HepG2 (cell line): Measurements from ENCODE around the gene TMPO. TPM values are rescaled to one million over a fixed set of nuclear protein-coding genes. Genes with fewer than 3 reads are reported as not detected.

Source experiments
- AHDC1 ChIP-seq: sonication (generic); formaldehyde crosslinking; IDR thresholded peaks from 2 replicates; pipeline ENCODE4 v1.5.1; 2020; ENCODE audit warnings: mild to moderate bottlenecking, missing genetic modification reagents, borderline replicate concordance
- DRAP1 ChIP-seq: IDR thresholded peaks from 2 replicates; pipeline ENCODE4 v1.6.1; 2016; ENCODE audit warnings: missing genetic modification reagents, missing compliant biosample characterization
- FOXA3 ChIP-seq: IDR thresholded peaks from 2 replicates; pipeline ENCODE4 v1.6.1; 2016; ENCODE audit warnings: missing genetic modification reagents, missing compliant biosample characterization
- KDM1A ChIP-seq: IDR thresholded peaks from 2 replicates; pipeline ENCODE4 v1.6.1; 2016; ENCODE audit warnings: missing compliant biosample characterization
- KDM5B ChIP-seq: sonication (generic); formaldehyde crosslinking; IDR thresholded peaks from 2 replicates; pipeline ENCODE4 v1.4.0; 2020; ENCODE audit warnings: missing genetic modification reagents, mild to moderate bottlenecking, borderline replicate concordance
- NRL ChIP-seq: sonication (generic); formaldehyde crosslinking; IDR thresholded peaks from 2 replicates; pipeline ENCODE4 v1.5.0; 2020; ENCODE audit warnings: missing genetic modification reagents, mild to moderate bottlenecking, moderate library complexity, borderline replicate concordance
- RXRA ChIP-seq: sonication (generic); formaldehyde crosslinking; IDR thresholded peaks from 2 replicates; pipeline ENCODE4 v1.5.1; 2020; ENCODE audit warnings: missing genetic modification reagents
- UBTF ChIP-seq: sonication (generic); formaldehyde crosslinking; IDR thresholded peaks from 2 replicates; pipeline ENCODE4 v1.4.0; 2020; ENCODE audit warnings: mild to moderate bottlenecking, missing genetic modification reagents
- ZBTB38 ChIP-seq: sonication (generic); formaldehyde crosslinking; IDR thresholded peaks from 2 replicates; pipeline ENCODE4 v1.5.1; 2020; ENCODE audit warnings: mild to moderate bottlenecking, missing genetic modification reagents
- ZMYM3 ChIP-seq: sonication (generic); formaldehyde crosslinking; IDR thresholded peaks from 2 replicates; pipeline ENCODE4 v1.5.1; 2020; ENCODE audit warnings: mild to moderate bottlenecking, missing genetic modification reagents
- ZMYM4 ChIP-seq: sonication (generic); formaldehyde crosslinking; IDR thresholded peaks from 2 replicates; pipeline ENCODE4 v1.8.1; 2023; ENCODE audit warnings: mild to moderate bottlenecking, missing genetic modification reagents
- ZNF280D ChIP-seq: sonication (generic); formaldehyde crosslinking; IDR thresholded peaks from 2 replicates; pipeline ENCODE4 v1.5.1; 2020; ENCODE audit warnings: mild to moderate bottlenecking, missing genetic modification reagents
- ZNF687 ChIP-seq: sonication (generic); formaldehyde crosslinking; IDR thresholded peaks from 2 replicates; pipeline ENCODE4 v1.5.1; 2020; ENCODE audit warnings: mild to moderate bottlenecking, missing genetic modification reagents, moderate library complexity
- polyA plus RNA-seq, 8 experiments: library from polyadenylated mRNA; depleted of rRNA in 3 of 8; stranded (reverse) in 7 of 8; unstranded in 1 of 8; fragments of >200 nt; fragmentation: Illumina TruSeq in 4 of 8; extraction: Trizol in 4 of 8; gene quantifications; 2 replicates each; pipeline versions ENCODE4 v1.2.1 to v1.2.3, GENCODE V29; 2011 to 2016; ENCODE audit warnings: low read depth in 4 of 8, missing spikeins in 1 of 8, mixed read lengths in 1 of 8; ENCODE audit not compliant: insufficient read depth in 1 of 8
- total RNA-seq, 5 experiments: library from RNA; depleted of rRNA; stranded (reverse); fragments of >200 nt; fragmentation: Illumina TruSeq; extraction: Trizol; gene quantifications; 2 replicates each; pipeline ENCODE4 v1.2.3, GENCODE V29; 2016; ENCODE audit warnings: low read depth in 1 of 5

TMPO gene
- total and polyA plus RNA-seq, 2 of the 13 experiments (the other 11 are each of a cell fraction or from before 2014, with no cell fraction given) = 24.2 to 167 TPM

- TF ChIP-seq ZNF687 (CRISPR knock-in tag) (peak; percentile 48), FOXA3 (CRISPR knock-in tag) (peak; percentile 10; the same call in 1 of the 2 replicates), ZBTB38 (CRISPR knock-in tag) (peak; percentile 80), RXRA (CRISPR knock-in tag) (peak; percentile 28; the same call in 1 of the 2 replicates), AHDC1 (CRISPR knock-in tag) (peak; percentile 4; the same call in 1 of the 2 replicates), KDM5B (peak; percentile 42; the same call in 1 of the 2 replicates), KDM1A (peak; percentile 3; the same call in 1 of the 2 replicates), ZNF280D (0 out of 2 replicates have a peak, but pooled peaks have one; percentile 10), NRL (CRISPR knock-in tag) (peak; percentile 33; the same call in 1 of the 2 replicates), DRAP1 (CRISPR knock-in tag) (peak; percentile 1; the same call in 1 of the 2 replicates), ZMYM4 (CRISPR knock-in tag) (peak; percentile 4; the same call in 1 of the 2 replicates), ZMYM3 (CRISPR knock-in tag) (0 out of 2 replicates have a peak, but pooled peaks have one; percentile 22), UBTF (CRISPR knock-in tag) (0 out of 2 replicates have a peak, but pooled peaks have one; percentile 12)
Measured at GRCh38 chr12:98501266-98501629, 14.1 kb upstream of the TMPO start (continued).
